Keratinocyte (primary cell): Measurements from ENCODE around the gene NUP98. TPM values are rescaled to one million over a fixed set of nuclear protein-coding genes. Genes with fewer than 3 reads are reported as not detected.

Experiments used
- DNase-seq: peaks from one replicate; pipeline ENCODE4 v3.0.0-alpha.2; 2011; ENCODE audit warnings: low read depth, missing footprints, low spot score
- FAIRE-seq: peaks from 2 replicates; lab custom pipeline; 2011; peaks lifted over from hg19 to GRCh38; lab: Jason Lieb, UNC
- H2AFZ ChIP-seq: 2 replicates; pipeline ENCODE4 v1.6.0; 2012; ENCODE audit warnings: low read length, control low read depth, inconsistent platforms; ENCODE audit not compliant: control insufficient read depth
- H3K27ac ChIP-seq: 2 replicates; pipeline ENCODE4 v1.5.1; 2011; ENCODE audit warnings: low read length; ENCODE audit not compliant: control insufficient read depth, insufficient read depth
- H3K27me3 ChIP-seq: 3 replicates; pipeline ENCODE4 v1.6.0; 2011; ENCODE audit warnings: low read length; ENCODE audit not compliant: control insufficient read depth, insufficient read depth; ENCODE audit errors: extremely low read depth
- H3K36me3 ChIP-seq, 2 experiments: 2 replicates in 1 of 2; 3 replicates in 1 of 2; pipeline ENCODE4 v1.5.1; 2011; ENCODE audit warnings: low read length in 2 of 2, mild to moderate bottlenecking in 1 of 2; ENCODE audit not compliant: control insufficient read depth in 2 of 2, insufficient read depth in 2 of 2; ENCODE audit errors: extremely low read depth in 1 of 2
- H3K4me1 ChIP-seq: 3 replicates; pipeline ENCODE4 v1.5.1; 2011; ENCODE audit warnings: low read length; ENCODE audit not compliant: control insufficient read depth, insufficient read depth; ENCODE audit errors: extremely low read depth
- H3K4me2 ChIP-seq: 3 replicates; pipeline ENCODE4 v1.6.0; 2011; ENCODE audit warnings: low read depth, low read length; ENCODE audit not compliant: control insufficient read depth, insufficient read depth; ENCODE audit errors: extremely low read depth
- H3K4me3 ChIP-seq, 3 experiments: fragments of 200-600 bp in 1 of 3; sonication (generic) in 1 of 3; 2 replicates in 2 of 3; 3 replicates in 1 of 3; pipeline ENCODE4 v1.5.1; 2011 to 2016; ENCODE audit warnings: low read length in 3 of 3, mild to moderate bottlenecking in 3 of 3, control low read depth in 2 of 3, inconsistent platforms in 1 of 3, low read depth in 1 of 3, mixed read lengths in 1 of 3, mixed run types in 1 of 3, moderate library complexity in 1 of 3; ENCODE audit not compliant: control insufficient read depth in 2 of 3, insufficient read depth in 2 of 3; ENCODE audit errors: extremely low read depth in 1 of 3
- H3K79me2 ChIP-seq: 2 replicates; pipeline ENCODE4 v1.6.0; 2012; ENCODE audit warnings: low read length; ENCODE audit not compliant: control insufficient read depth, insufficient read depth
- H3K9ac ChIP-seq: 3 replicates; pipeline ENCODE4 v1.6.0; 2011; ENCODE audit warnings: low read length; ENCODE audit not compliant: control insufficient read depth, insufficient read depth; ENCODE audit errors: extremely low read depth
- H3K9me1 ChIP-seq: 3 replicates; pipeline ENCODE4 v1.6.0; 2011; ENCODE audit warnings: low read length; ENCODE audit not compliant: control insufficient read depth, insufficient read depth; ENCODE audit errors: extremely low read depth
- H3K9me3 ChIP-seq: 2 replicates; pipeline ENCODE4 v1.5.1; 2012; ENCODE audit warnings: low read depth, low read length; ENCODE audit not compliant: control insufficient read depth
- H4K20me1 ChIP-seq: 3 replicates; pipeline ENCODE4 v1.6.0; 2011; ENCODE audit warnings: low read length; ENCODE audit not compliant: control insufficient read depth, insufficient read depth; ENCODE audit errors: extremely low read depth
- EZH2 ChIP-seq: IDR thresholded peaks from one replicate; pipeline ENCODE4 v1.6.1; 2012; ENCODE audit warnings: inconsistent platforms, mild to moderate bottlenecking, low read length, moderate library complexity
- dilution Hi-C: fragments of 300-500 bp; cut with MboI; formaldehyde crosslinking; loops from one replicate; pipeline ENCODE4 v1.7.0; 2020; ENCODE audit warnings: low sequenced_read_pairs; ENCODE audit not compliant: extremely low pct_ligation_motif_present
- polyA plus RNA-seq, 5 experiments: library from polyadenylated mRNA; depleted of rRNA in 3 of 5; stranded (reverse) in 3 of 5; stranded (forward) in 1 of 5; unstranded in 1 of 5; fragments of >200 nt; gene quantifications; 1 replicate in 1 of 5; 2 replicates in 3 of 5; 3 replicates in 1 of 5; pipeline versions ENCODE4 v1.2.1 to v1.2.3, GENCODE V29; 2011 to 2012; ENCODE audit warnings: missing spikeins in 2 of 5, low read depth in 1 of 5, low replicate concordance in 1 of 5
- TF ChIP-seq, protein P1 (sequence below), 3 experiments: IDR thresholded peaks in 1 of 3; conservative IDR thresholded peaks in 1 of 3; optimal IDR thresholded peaks in 1 of 3; 2 replicates in 2 of 3; 3 replicates in 1 of 3; pipeline versions ENCODE3 to v1.5.1; 2011; ENCODE audit warnings: low read length in 3 of 3, mild to moderate bottlenecking in 3 of 3, moderate library complexity in 2 of 3, control low read depth in 1 of 3, inconsistent platforms in 1 of 3; ENCODE audit not compliant: insufficient read depth in 2 of 3; ENCODE audit errors: extremely low read depth in 1 of 3

NUP98 gene
- polyA plus RNA-seq, 1 donor (not counting 4 experiments of a cell fraction or from before 2014, with no cell fraction given), result 66.9 TPM

- no peak for DNase-seq
- Histone ChIP-seq H3K4me1 (peaks cover 11% of the 10 kb centered on the region), H3K27me3 (no peaks in the 10 kb centered on the region), H3K9me3 (no peaks in the 10 kb centered on the region), H3K9me1 (peaks cover 3% of the 10 kb centered on the region), H3K36me3 (peaks cover 19 to 21% of the 10 kb centered on the region in 2 experiments), H4K20me1 (no peaks in the 10 kb centered on the region), H3K4me2 (no peak overlapping the region), H3K9ac (no peak overlapping the region), H2AFZ (no peak overlapping the region), H3K4me3 (no peak overlapping the region), H3K27ac (no peak overlapping the region), H3K79me2 (peaks cover 12% of the 10 kb centered on the region)
- no peak for FAIRE-seq
- TF ChIP-seq, protein P1, sequence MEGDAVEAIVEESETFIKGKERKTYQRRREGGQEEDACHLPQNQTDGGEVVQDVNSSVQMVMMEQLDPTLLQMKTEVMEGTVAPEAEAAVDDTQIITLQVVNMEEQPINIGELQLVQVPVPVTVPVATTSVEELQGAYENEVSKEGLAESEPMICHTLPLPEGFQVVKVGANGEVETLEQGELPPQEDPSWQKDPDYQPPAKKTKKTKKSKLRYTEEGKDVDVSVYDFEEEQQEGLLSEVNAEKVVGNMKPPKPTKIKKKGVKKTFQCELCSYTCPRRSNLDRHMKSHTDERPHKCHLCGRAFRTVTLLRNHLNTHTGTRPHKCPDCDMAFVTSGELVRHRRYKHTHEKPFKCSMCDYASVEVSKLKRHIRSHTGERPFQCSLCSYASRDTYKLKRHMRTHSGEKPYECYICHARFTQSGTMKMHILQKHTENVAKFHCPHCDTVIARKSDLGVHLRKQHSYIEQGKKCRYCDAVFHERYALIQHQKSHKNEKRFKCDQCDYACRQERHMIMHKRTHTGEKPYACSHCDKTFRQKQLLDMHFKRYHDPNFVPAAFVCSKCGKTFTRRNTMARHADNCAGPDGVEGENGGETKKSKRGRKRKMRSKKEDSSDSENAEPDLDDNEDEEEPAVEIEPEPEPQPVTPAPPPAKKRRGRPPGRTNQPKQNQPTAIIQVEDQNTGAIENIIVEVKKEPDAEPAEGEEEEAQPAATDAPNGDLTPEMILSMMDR (optimal IDR thresholded peaks at IDR 0.05 in 1 of 3, IDR thresholded peaks at IDR 0.05 in 1 of 3, conservative IDR thresholded peaks at IDR 0.05 in 1 of 3; ENCODE audit: extremely low read depth in 1 of 3, insufficient read depth in 2 of 3, low read length in 3 of 3), result no peak
- no peak for TF ChIP-seq EZH2
- dilution Hi-C loops, result no loop called here
Observed at GRCh38 chr11:3823762-3824506, 26.6 kb upstream of the NUP98 start.

- no peak overlapping the region for H2AFZ ChIP-seq
- H3K4me1 ChIP-seq, result peaks cover 11% of the 10 kb centered on the region
- dilution Hi-C loops, result no loop called here
- H3K4me3 ChIP-seq, result no peak overlapping the region
- H3K36me3 ChIP-seq, result peaks cover 19 to 21% of the 10 kb centered on the region in 2 experiments
- FAIRE-seq (no peak), DNase-seq (no peak)
- no peaks in the 10 kb centered on the region for H3K27me3 ChIP-seq
- no peak for TF ChIP-seq EZH2
- TF ChIP-seq, protein P1 (optimal IDR thresholded peaks at IDR 0.05 in 1 of 3, IDR thresholded peaks at IDR 0.05 in 1 of 3, conservative IDR thresholded peaks at IDR 0.05 in 1 of 3; ENCODE audit: extremely low read depth in 1 of 3, insufficient read depth in 2 of 3, low read length in 3 of 3), result no peak
- no peak overlapping the region for H3K27ac ChIP-seq
- H3K9me3 ChIP-seq, result no peaks in the 10 kb centered on the region
- H4K20me1 ChIP-seq, result no peaks in the 10 kb centered on the region
- peaks cover 10% of the 10 kb centered on the region for H3K79me2 ChIP-seq
- peaks cover 3% of the 10 kb centered on the region for H3K9me1 ChIP-seq
- H3K9ac ChIP-seq, result no peak overlapping the region
- H3K4me2 ChIP-seq, result no peak overlapping the region
Observed at GRCh38 chr11:3823303-3823702, 25.9 kb upstream of the NUP98 start.
